HUES6 (cell line): ENCODE measurements around the gene TSPYL4.

ENCODE experiments used
- H3K27ac ChIP-seq: 2 replicates; pipeline ENCODE4 v1.7.0; 2013; ENCODE audit warnings: low read depth, mild to moderate bottlenecking, low read length, inconsistent platforms
- H3K27me3 ChIP-seq: 2 replicates; pipeline ENCODE4 v1.6.1; 2013; ENCODE audit warnings: low read length; ENCODE audit not compliant: control insufficient read depth, insufficient read depth
- H3K36me3 ChIP-seq: 2 replicates; pipeline ENCODE4 v1.6.1; 2013; ENCODE audit warnings: low read length; ENCODE audit not compliant: control insufficient read depth, insufficient read depth
- H3K4me1 ChIP-seq: 2 replicates; pipeline ENCODE4 v1.6.1; 2013; ENCODE audit warnings: low read length; ENCODE audit not compliant: control insufficient read depth, insufficient read depth
- H3K4me3 ChIP-seq: 2 replicates; pipeline ENCODE4 v1.5.1; 2013; ENCODE audit warnings: low read depth, low read length
- H3K9ac ChIP-seq: one replicate; pipeline ENCODE4 v1.6.1; 2013; ENCODE audit warnings: mild to moderate bottlenecking, low read length
- H3K9me3 ChIP-seq: 2 replicates; pipeline ENCODE4 v1.6.1; 2013; ENCODE audit warnings: low read depth, low read length; ENCODE audit not compliant: control insufficient read depth, insufficient read depth

Gene TSPYL4

GRCh38 chr6:116221911-116222310 is 32.0 kb downstream of the TSPYL4 start:
- no peaks in the 10 kb centered on the region for H3K27me3 ChIP-seq
- no peaks in the 10 kb centered on the region for H3K36me3 ChIP-seq
- H3K4me3 ChIP-seq, result no peak overlapping the region
- no peak overlapping the region for H3K27ac ChIP-seq
- H3K9ac ChIP-seq, result no peak overlapping the region
- H3K9me3 ChIP-seq, result no peaks in the 10 kb centered on the region
- peaks cover 7% of the 10 kb centered on the region for H3K4me1 ChIP-seq

GRCh38 chr6:116221067-116221466 is 32.8 kb downstream of the TSPYL4 start:
- Histone ChIP-seq H3K9me3 (no peaks in the 10 kb centered on the region), H3K9ac (no peak overlapping the region), H3K4me3 (no peak overlapping the region), H3K27me3 (no peaks in the 10 kb centered on the region), H3K4me1 (peaks cover 7% of the 10 kb centered on the region), H3K27ac (no peak overlapping the region), H3K36me3 (no peaks in the 10 kb centered on the region)

GRCh38 chr6:116218866-116219265 is 35.0 kb downstream of the TSPYL4 start:
- no peaks in the 10 kb centered on the region for H3K9me3 ChIP-seq
- H3K4me3 ChIP-seq, result no peak overlapping the region
- no peak overlapping the region for H3K9ac ChIP-seq
- no peaks in the 10 kb centered on the region for H3K36me3 ChIP-seq
- no peaks in the 10 kb centered on the region for H3K27me3 ChIP-seq
- H3K27ac ChIP-seq, result no peak overlapping the region
- peaks cover 7% of the 10 kb centered on the region; the same call in 1 of the 2 replicates for H3K4me1 ChIP-seq

- Histone ChIP-seq H3K9me3 (no peaks in the 10 kb centered on the region), H3K36me3 (no peaks in the 10 kb centered on the region), H3K27ac (no peak overlapping the region), H3K9ac (no peak overlapping the region), H3K27me3 (no peaks in the 10 kb centered on the region), H3K4me1 (peaks cover 6% of the 10 kb centered on the region; the same call in 1 of the 2 replicates), H3K4me3 (no peak overlapping the region)
Measured at GRCh38 chr6:116218172-116218633, 35.7 kb downstream of the TSPYL4 start.

- Histone ChIP-seq H3K36me3 (no peaks in the 10 kb centered on the region), H3K9ac (no peak overlapping the region), H3K4me3 (no peak overlapping the region), H3K9me3 (no peaks in the 10 kb centered on the region), H3K4me1 (no peaks in the 10 kb centered on the region), H3K27me3 (no peaks in the 10 kb centered on the region), H3K27ac (no peak overlapping the region)
Measured at GRCh38 chr6:116217069-116217468, 36.8 kb downstream of the TSPYL4 start.

DNA sequence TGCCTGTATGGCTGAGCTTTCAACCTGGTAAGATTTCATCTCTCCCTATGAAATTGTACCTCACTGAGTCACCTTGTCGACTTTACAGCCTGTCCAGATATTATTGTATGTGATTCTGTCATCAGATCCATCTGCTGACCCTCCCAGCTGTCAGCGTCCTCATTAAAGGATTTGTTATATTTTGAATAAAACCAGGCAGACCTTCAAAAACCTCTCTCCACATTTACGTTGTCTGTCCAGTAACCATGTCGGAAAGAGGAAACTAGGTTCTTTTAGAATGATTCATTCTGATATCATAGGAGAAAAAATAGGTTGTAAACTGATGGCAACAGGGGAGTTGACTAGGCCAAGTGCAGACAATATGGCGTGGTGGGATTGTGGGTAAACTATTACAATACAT is 38.5 kb downstream of the TSPYL4 start:
- Histone ChIP-seq H3K36me3 (no peaks in the 10 kb centered on the region), H3K9me3 (no peaks in the 10 kb centered on the region), H3K9ac (no peak overlapping the region), H3K27ac (no peak overlapping the region), H3K27me3 (no peaks in the 10 kb centered on the region), H3K4me1 (no peaks in the 10 kb centered on the region), H3K4me3 (no peak overlapping the region)

DNA sequence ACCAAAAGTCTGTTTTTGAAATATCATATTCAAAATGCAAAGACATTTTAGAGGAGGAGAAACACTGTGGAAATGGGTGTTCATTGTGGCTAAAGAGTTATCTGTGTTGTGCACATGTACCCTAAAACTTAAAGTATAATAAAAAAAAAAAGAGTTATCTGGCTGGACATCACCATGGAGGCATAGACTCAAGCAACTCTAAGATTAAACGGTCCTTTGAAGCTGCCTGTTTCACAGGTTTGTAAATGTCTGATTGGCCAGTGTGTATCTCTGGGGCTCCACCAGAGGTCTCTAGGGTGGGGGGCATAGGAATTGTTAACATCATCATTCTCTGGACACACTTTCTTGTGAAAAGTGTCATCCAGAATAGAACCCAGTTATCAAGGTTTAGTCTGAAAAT is 39.2 kb downstream of the TSPYL4 start:
- no peaks in the 10 kb centered on the region for H3K9me3 ChIP-seq
- no peaks in the 10 kb centered on the region for H3K4me1 ChIP-seq
- H3K27ac ChIP-seq, result no peak overlapping the region
- H3K36me3 ChIP-seq, result no peaks in the 10 kb centered on the region
- H3K27me3 ChIP-seq, result no peaks in the 10 kb centered on the region
- no peak overlapping the region for H3K9ac ChIP-seq
- no peak overlapping the region for H3K4me3 ChIP-seq

DNA sequence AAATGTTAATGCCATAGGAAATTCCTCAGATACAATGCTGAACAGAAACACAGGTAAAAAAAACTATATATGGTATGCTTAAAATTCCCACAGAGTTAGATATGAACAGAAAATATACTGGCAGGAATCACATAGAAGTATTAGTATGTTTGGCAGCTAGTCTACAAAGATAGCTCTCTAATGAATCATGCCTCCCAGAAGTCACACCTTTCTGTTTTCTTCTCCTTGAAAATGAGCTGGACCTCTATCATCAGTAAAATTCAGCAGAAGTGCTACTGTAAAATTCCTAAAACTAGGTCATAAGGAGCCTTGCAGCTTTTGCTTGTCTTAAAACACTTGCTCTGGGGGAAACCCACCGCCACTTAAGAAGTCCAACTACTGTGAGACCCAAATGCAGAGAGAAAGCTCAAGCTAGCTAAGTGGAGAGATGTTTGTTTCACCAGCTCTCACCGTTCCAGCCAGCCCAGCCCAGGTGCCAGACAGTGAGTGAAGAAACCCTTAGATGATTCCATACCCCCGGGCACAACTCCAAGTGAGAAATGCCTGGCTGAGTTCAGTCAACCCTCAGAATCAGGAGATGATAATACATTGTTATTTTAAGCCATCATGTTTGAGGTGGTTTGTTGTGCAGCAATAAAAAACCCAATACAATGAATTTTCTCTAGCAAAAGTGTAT is 43.0 kb downstream of the TSPYL4 start:
- no peak overlapping the region for H3K9ac ChIP-seq
- H3K27me3 ChIP-seq, result no peaks in the 10 kb centered on the region
- H3K9me3 ChIP-seq, result no peaks in the 10 kb centered on the region
- H3K36me3 ChIP-seq, result no peaks in the 10 kb centered on the region
- H3K4me3 ChIP-seq, result no peak overlapping the region
- no peaks in the 10 kb centered on the region for H3K4me1 ChIP-seq
- H3K27ac ChIP-seq, result no peak overlapping the region

DNA sequence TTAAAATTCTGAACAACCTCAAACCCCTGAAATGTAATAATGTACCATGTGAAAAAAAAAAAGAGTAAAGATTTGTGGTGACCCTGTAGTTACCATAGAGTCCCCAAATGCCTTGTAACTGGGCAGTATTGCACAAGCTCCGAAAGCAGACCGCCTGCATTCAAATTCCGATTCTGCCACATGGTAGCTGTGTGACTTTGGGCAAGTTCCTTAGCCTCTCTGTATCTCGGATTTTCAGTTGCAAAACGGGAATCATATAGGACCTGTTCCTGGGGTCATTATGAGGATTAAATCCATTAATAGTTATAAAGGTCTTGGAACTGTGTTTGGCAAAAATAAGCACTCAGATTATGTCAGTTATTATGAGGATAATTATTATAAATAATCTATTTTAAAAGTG is 43.6 kb downstream of the TSPYL4 start:
- H3K27me3 ChIP-seq, result no peaks in the 10 kb centered on the region
- H3K9ac ChIP-seq, result no peak overlapping the region
- H3K4me3 ChIP-seq, result no peak overlapping the region
- H3K36me3 ChIP-seq, result no peaks in the 10 kb centered on the region
- H3K27ac ChIP-seq, result no peak overlapping the region
- no peaks in the 10 kb centered on the region for H3K9me3 ChIP-seq
- H3K4me1 ChIP-seq, result no peaks in the 10 kb centered on the region

DNA sequence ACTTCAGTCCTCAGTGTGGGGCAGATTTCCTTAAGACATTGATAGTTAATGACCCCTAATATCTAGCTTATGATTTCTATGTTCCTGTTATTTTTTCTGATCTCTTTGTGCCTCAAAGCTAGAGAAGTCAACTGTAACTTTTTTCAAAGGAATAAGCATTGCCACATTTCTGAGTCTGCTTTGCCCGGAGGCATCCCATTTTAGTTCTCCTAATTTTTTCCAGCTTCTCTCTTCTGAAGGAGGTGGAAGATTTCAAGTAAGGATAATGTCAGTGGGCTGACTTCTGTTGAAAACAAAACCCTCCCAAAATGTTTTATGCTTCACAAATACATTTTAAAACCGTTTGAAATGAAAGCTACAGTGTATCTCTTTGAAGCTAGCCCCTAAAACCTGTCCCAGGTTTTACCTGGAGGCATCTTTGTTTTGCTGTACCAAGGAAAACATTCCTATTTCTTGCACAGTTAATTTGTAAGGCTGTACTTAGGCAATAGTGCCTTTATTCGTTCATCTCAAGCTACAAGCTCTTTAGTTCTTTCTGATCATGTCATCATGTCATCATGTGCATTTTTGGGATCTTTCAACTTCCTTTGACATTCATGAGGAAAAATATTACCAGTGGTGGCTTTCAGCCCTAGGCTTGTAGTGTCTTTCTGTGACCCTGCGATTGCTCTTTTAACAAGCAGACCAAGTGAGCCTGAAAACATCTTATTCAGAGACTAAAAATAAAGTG is 45.7 kb downstream of the TSPYL4 start:
- no peak overlapping the region for H3K9ac ChIP-seq
- no peaks in the 10 kb centered on the region for H3K27me3 ChIP-seq
- H3K27ac ChIP-seq, result no peak overlapping the region
- no peak overlapping the region for H3K4me3 ChIP-seq
- H3K9me3 ChIP-seq, result no peaks in the 10 kb centered on the region
- H3K4me1 ChIP-seq, result no peaks in the 10 kb centered on the region
- H3K36me3 ChIP-seq, result no peaks in the 10 kb centered on the region

DNA sequence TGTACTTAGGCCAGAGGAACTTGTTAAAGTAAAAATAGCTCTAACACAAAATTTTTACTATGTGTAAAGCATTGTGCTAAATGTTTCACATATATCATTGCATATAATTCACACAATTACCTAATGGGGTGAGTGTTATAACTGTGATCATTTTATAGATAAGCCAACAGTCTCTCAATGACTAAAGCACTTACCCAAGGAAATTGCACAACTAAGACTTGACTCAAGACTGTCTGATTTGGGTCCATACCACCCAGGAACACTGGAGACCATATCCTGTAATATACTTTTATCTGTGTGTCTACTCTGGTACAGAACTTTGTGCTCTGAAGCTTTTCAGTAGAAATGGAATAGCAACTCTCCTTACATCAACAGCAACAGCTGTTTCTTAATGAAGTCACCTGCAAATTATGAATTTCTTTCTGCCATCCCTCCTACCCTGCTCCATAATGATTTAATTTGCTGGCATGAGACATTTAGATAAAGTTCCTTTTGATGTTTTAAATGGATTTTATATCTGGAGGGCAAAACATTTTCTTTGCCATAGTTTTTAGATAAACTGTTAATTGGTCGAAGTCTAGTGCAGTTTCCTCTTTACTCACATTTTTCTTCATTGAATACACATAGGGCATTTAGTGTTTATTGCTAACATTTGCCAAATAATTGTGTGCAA is 47.5 kb downstream of the TSPYL4 start:
- no peaks in the 10 kb centered on the region for H3K36me3 ChIP-seq
- no peaks in the 10 kb centered on the region for H3K4me1 ChIP-seq
- no peak overlapping the region for H3K4me3 ChIP-seq
- no peaks in the 10 kb centered on the region for H3K9me3 ChIP-seq
- H3K27me3 ChIP-seq, result no peaks in the 10 kb centered on the region
- no peak overlapping the region for H3K27ac ChIP-seq
- H3K9ac ChIP-seq, result no peak overlapping the region
